GM18505 (cell line): ENCODE measurements around the gene ADGRL3.
"Not testable (repeated sequence)": the region's sequence is repeated elsewhere in the genome, so short reads cannot be mapped to it uniquely, and the experiment has no call there.

Experiments
- ATAC-seq: cut with Tn5 transposase; IDR thresholded peaks from one replicate; pipeline ENCODE4 v1.9.1; 2021; ENCODE audit not compliant: unreplicated experiment
- POLR2A ChIP-seq: IDR thresholded peaks from 4 replicates; pipeline ENCODE4 v1.6.1; 2011; ENCODE audit warnings: borderline replicate concordance; ENCODE audit not compliant: insufficient read depth, insufficient read length; ENCODE audit errors: extremely low read depth

The ADGRL3 gene

GRCh38 chr4:61201561-61201960, 1.4 kb downstream of the ADGRL3 start:
- ATAC-seq: no peak
- no peak for TF ChIP-seq POLR2A

DNA sequence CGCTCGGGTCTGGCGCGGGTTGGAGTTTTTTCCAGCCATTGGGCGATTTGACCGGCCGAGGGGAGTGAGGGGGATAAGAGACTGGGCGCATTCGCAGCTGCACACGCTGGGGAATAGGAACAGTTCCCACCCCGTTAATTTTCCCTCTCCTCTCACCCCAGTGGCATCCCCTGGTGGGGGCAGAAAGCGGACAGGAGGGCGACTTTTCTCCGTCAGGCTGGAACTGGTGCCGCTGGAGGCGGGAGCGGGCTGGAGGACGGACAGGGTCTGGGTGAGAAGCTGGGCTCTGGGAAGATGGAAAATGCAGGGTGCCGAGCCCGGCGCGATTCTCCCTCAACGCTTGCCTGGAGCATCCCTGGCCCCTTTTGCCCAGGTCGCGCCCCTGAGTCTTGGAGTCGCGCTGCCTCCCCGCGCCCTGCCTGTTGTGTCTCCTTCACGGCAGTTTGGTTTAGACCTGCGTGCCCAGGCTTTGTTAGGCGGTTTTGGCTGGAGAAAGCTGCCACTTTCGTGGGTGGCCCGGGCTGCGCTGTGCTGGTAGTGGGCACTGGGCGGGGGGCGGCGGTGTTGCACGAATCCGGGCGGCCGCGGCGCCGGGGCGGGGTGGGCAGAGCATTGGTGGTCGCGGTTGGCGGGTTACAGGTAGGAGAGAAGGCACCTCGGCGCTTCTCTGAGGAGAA, 2.0 kb downstream of the ADGRL3 start:
- no peak for ATAC-seq
- no peak for TF ChIP-seq POLR2A

DNA sequence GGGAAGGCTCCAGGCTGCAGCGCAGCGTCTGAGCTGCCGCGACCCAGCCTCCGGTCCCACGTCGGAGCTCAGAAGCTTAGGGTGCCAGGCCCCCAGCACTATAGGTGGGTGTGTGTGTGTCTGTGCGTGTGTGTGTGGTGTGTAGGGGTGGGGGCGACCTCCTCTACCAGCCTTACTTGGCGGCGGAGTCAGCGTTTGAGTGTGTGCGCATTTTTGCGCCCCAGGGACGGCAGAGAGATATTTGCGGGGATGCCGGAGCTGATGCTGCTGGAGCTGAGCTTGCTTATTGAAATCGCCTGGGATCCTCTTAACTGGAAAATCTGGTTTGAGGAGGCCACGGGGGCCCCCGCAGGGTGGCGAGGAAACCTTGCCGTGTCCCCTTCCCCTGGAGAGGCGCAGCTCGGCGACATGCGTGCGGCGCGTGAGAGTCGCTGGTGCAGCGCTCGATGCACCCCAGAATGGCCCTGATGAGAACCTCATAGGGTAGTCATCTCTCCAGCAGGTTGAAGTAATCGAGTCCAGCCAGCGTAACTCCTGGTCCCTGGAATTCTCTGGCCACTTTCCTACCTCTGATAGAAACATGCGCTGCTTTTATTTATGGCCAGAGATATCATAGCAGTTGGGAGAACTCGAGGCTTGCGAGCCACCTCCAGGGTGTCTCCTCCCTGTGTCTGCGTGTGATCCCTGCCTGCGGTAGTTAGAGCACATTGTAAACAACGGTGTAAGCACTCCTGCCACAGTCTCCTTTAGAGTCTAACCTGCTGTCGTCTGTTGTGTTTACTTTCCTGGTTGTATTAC, 2.7 kb downstream of the ADGRL3 start:
- no peak for TF ChIP-seq POLR2A
- no peak for ATAC-seq

- no peak for TF ChIP-seq POLR2A
- ATAC-seq: no peak
Measured at GRCh38 chr4:61203436-61203790, 3.3 kb downstream of the ADGRL3 start.

DNA sequence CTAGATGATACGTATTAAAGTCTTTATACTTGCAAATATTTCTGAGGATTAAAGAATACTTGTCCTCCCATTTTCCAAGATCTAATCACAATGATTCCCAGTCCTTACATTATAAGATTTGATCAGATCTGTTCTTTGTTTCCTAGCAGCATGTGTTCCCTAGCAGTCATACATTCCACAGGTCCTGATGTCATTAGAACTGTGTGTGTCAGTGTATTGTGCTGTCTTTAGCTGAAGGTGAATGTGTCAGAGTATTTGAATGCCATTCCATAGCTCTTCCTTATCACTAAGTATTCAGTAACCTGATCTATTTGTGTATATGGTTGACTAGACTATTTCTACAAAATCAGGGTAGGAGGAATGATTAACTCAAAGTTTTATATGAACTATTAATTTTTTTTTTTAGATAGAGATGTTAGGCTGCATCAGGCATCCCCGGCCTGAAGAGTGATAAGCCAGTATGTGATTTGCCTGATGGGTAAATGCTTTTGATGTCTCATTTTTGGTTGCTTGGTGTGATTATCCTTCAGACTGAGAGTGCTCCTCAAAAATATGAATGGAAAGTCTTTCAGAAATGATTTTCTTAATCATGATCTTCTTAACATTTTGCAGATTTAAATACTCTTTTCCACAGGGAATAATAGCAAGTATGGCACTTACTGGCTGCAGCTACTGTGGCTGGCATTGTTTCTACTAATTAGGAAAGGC, 4.4 kb downstream of the ADGRL3 start:
- ATAC-seq: no peak
- no peak for TF ChIP-seq POLR2A

DNA sequence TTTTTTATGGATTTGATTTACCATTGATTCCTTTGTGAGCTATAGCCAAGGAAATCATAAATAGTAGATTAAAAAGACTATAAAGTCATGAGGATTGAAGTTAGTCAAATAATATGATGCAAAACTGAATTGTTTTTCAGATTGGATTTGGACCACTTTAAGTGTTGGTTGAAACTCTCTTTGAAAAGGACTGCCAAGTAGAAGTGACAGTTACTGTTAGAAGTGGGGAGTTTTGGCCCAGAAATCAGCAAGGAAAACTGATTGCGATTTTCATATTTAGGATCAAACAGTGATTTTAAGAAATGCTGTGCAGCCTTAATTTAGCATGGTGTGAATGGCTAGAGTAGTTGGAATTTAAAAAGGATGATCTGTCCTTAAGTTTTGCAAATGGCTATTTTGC, 4.9 kb downstream of the ADGRL3 start:
- ATAC-seq: no peak
- TF ChIP-seq POLR2A: no peak

- ATAC-seq: not testable (repeated sequence)
Measured at GRCh38 chr4:61207156-61207555, 7.0 kb downstream of the ADGRL3 start.

GRCh38 chr4:61210186-61210939, 10.2 kb downstream of the ADGRL3 start:
- TF ChIP-seq POLR2A: no peak

GRCh38 chr4:61211781-61212180, 11.7 kb downstream of the ADGRL3 start:
- ATAC-seq: no peak
- no peak for TF ChIP-seq POLR2A

More at GRCh38 chr4:61210186-61210939, 10.2 kb downstream of the ADGRL3 start:
- ATAC-seq: no peak

GRCh38 chr4:61212788-61213187, 12.7 kb downstream of the ADGRL3 start:
- no peak for ATAC-seq
- no peak for TF ChIP-seq POLR2A

GRCh38 chr4:61214680-61215079, 14.6 kb downstream of the ADGRL3 start:
- TF ChIP-seq POLR2A: no peak
- ATAC-seq: no peak

- TF ChIP-seq POLR2A: no peak
- ATAC-seq: no peak
Measured at GRCh38 chr4:61217222-61217621, 17.1 kb downstream of the ADGRL3 start.

GRCh38 chr4:61220556-61220955, 20.4 kb downstream of the ADGRL3 start:
- no peak for ATAC-seq

More at GRCh38 chr4:61220556-61220955, 20.4 kb downstream of the ADGRL3 start:
- TF ChIP-seq POLR2A: no peak
